GM19238 (cell line): ENCODE data around the gene TEX47.
A peak's percentile ranks its signal among the peaks of the same experiment; 100 is the strongest.

Experiments
- DNase-seq: peaks from one replicate; pipeline ENCODE4 v3.0.0; 2011; ENCODE audit warnings: low spot score; ENCODE audit not compliant: insufficient read length

TEX47 gene

GRCh38 chr7:88795553-88795952 is at the start of gene TEX47:
TSS of gene TEX47 (minus strand) at chr7:88795737. CDS start at chr7:88794942, 795 bp downstream.
- DNase-seq, result no peak

GRCh38 chr7:88845091-88845490 is 49.6 kb upstream of the TEX47 start:
- no peak for DNase-seq

DNA sequence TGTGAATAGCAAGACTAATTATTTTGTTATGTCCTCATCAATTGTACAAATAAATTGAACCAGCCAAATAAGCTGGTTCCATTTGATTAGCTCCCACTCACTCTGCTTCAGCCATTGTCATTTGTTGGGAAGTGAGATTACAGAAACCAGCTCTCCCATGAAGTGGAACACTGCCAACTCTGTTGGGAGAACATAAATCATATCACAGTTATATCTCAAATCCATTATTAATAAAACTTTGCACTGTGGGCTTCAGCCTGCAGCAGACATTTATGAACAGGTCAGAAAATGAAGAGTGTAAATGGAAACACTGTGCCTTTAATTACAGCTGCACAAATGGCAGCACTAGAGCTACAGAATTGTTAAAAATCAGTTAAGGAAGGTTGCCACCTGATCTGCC is 46.7 kb upstream of the TEX47 start:
- no peak for DNase-seq

DNA sequence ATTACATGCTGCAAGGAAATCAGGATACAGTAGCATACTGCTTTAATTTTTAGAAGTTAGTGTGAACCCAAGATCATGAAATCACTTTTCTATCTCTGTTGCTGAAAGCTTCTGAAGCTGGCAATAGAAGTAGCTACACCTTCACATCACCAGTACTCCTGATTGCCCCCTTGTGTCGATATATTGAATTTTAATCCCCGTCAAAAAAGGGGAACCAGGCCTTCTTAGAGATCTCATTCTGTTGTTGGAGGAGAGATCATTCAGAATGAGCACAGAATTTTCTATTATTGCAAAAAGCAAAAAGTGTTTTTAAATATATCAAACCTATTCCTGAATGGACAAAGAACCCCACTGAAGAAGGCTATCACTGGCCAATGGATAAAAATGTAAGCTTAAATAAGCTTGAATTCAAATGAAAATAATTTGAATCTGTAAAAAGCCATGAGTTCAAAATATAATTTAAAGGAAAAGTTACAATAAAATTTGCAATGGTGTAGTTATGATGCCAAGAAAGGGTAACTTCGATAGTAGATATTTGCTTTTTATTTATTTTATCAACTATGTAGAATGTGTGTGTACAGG is 39.7 kb upstream of the TEX47 start:
- DNase-seq, result peak; percentile 1

- no peak for DNase-seq
Observed at GRCh38 chr7:88826222-88826621, 30.7 kb upstream of the TEX47 start.

DNA sequence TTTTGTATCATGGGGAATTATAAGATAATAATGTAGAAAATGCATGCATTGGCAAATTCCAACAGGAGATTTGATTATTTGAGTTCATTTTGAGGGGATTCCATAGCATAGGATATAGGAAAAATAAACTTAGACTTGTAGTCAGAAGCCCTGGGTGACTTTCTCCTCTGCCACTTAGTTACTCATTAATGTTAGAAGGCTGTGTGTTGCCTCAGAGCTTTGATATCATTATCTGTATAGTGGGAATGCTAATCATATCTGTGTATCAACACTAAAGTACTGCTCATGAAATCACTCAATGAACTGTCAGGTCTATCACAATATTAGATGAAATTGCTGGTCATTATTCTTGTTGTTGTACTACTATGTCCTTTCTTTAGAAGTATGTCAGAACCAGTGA is 23.0 kb upstream of the TEX47 start:
- no peak for DNase-seq

DNA sequence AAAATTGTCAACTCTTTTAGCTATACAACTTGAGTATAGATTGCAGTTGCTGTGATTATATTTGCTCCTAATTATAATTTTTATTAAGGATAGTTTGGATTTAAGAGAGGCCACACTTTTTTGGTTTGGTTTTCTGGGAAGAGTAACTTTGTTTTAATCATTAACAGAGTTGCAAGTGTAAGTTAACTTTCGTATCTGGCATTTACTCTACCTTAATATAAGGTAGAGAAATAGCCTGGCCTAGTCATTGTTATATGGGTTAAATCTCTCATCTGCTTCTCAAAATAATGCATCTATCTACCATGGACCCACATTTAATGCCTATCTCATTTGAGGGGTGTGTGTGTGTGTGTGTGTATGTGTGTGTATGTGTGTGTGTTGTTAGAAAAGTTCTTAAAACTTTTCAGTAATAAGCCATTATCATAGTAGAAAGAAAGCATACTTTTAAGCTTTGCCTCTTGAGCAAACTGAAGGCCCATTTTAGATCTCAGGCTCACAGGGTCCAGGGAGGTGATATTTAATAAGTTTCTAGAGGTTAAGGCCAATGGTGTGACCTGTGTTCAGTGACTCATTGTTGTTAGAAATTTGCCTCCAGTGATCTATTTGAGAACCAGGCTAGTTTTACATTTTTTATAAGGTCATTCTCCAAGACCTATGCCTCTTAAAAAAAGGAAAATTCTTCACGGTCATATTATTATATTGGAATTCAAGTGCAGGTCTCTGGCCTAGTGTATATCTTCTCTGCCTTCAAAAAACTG is 10.9 kb upstream of the TEX47 start:
- no peak for DNase-seq

DNA sequence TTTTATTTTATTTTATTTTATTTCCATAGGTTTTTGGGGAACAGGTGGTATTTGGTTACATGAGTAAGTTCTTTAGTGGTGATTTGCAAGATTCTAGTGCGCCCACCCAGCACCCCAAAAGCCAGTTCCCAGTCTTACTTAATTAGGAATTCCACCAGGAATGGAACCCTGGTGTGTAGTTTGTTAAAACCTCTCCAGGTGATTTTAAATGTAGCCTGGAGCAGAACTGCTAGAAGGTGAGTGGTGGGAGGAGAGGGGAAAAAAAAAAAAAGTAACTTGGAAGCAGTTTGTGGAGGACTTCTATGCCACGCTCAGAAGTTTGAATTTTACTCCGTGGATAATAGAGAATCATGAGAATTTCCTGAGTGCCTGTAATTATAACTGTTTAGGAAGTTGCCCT is 5.5 kb upstream of the TEX47 start:
- no peak for DNase-seq

GRCh38 chr7:88792361-88792760 is 3.2 kb downstream of the TEX47 start:
- DNase-seq, result no peak

- no peak for DNase-seq
Observed at GRCh38 chr7:88791891-88792290, 3.6 kb downstream of the TEX47 start.

- no peak for DNase-seq
Observed at GRCh38 chr7:88789480-88790064, 6.0 kb downstream of the TEX47 start.

- no peak for DNase-seq
Observed at GRCh38 chr7:88787777-88788176, 7.8 kb downstream of the TEX47 start.

- no peak for DNase-seq
Observed at GRCh38 chr7:88775838-88776237, 19.7 kb downstream of the TEX47 start.

DNA sequence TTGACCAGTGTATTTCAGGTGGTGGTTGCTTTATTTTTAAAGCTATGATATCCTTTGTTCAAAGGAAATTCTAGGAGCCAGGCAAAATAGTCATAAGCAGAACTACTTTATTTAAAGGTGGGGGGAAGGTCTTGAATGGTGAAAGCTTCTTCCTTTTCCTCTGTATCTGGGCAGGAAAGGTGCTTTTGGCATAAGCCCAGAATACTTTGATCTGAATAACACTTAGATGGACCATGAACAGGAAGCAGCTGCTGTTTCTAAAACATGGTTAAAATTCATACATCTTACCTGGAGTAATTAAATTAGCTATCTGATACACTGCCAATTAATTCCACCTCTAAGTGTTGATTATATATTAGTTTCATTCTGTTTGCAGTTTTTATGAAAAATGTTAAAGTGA is 22.8 kb downstream of the TEX47 start:
- DNase-seq, result no peak

- DNase-seq, result no peak
Observed at GRCh38 chr7:88771417-88771816, 24.1 kb downstream of the TEX47 start.

GRCh38 chr7:88761779-88762178 is 33.8 kb downstream of the TEX47 start:
- DNase-seq, result no peak

GRCh38 chr7:88760136-88760515 is 35.4 kb downstream of the TEX47 start:
- DNase-seq, result no peak

- DNase-seq, result no peak
Observed at GRCh38 chr7:88759230-88760135, 36.1 kb downstream of the TEX47 start, which contains the start of gene ZNF804B. TSS of gene ZNF804B (plus strand) at chr7:88759700. CDS start at chr7:88759977, 277 bp downstream.

GRCh38 chr7:88758381-88759229 is 36.9 kb downstream of the TEX47 start:
- DNase-seq, result no peak

- DNase-seq, result no peak
Observed at GRCh38 chr7:88757371-88757770, 38.2 kb downstream of the TEX47 start.

GRCh38 chr7:88756802-88757201 is 38.7 kb downstream of the TEX47 start:
- no peak for DNase-seq
